Fibroblast of the conjunctiva (primary cell): ENCODE measurements around the gene KCNN4.
"Not testable (repeated sequence)": the region's sequence is repeated elsewhere in the genome, so short reads cannot be mapped to it uniquely, and the experiment has no call there.

Experiments
- DNase-seq: peaks from one replicate; pipeline ENCODE4 v3.0.0-alpha.2; 2010; ENCODE audit warnings: low read depth

KCNN4 gene

GRCh38 chr19:43774103-43774939 lies 6.5 kb downstream of the KCNN4 start:
- DNase-seq, result no peak

DNA sequence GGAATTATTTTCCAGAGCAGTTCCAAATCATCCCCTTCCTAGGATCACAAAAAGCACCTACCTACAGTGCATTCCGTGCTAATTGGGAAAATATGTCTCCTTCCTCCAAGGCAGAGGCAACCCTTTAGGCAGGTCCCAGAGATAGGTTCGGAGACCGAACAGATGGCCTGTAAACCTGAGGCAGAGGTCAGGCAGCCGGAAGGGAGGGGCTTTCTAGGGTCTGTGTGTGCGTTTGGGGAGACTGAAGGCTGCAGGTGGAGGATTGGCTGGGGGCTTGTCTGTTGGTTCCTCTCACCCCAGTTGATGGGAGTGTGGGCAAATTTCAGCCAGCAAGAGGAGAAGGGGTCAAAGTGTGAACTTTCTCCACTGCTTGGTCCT lies 7.1 kb downstream of the KCNN4 start:
- no peak for DNase-seq

- DNase-seq, result no peak
Observed at GRCh38 chr19:43769256-43769655, 11.5 kb downstream of the KCNN4 start.

DNA sequence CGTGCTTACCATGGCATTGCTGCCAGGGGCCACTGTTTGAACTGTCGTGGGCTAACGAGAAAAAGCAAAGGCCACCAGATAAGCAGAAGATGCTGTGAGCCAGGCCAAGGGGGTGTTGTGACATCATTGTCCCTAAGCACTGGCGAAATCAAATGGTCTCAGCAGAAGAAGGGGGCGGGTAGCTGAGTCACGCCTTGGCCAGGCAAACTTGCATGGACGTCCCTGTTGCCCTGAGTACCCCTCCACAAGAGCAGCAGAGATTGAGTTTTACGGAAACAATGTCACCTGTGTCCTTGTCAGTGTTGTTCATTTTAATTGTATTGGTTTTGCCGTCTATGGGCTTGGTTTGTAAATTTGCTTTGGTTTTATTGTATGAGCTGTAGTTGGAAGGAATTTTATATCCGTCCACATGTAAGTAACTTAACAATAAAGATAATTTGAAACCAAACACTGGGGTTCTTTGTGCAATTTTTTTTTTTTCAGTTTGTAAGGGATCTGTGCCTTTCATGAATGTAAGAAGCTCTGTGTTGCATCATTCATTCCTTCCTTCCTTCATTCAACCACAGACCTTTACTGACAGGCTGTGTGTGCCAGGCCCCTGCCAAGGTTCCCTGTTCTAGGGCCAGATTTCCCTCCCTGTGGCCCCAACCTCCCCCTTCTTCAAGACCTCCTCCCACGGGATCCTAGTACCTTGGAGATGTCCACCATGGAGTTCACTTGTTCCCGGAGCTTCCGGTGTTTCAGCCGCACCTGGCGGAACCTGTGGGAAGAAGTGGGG lies 12.3 kb downstream of the KCNN4 start:
- DNase-seq, result no peak

GRCh38 chr19:43767818-43768217 lies 13.0 kb downstream of the KCNN4 start:
- no peak for DNase-seq

GRCh38 chr19:43767316-43767715 lies 13.5 kb downstream of the KCNN4 start:
- DNase-seq, result no peak

GRCh38 chr19:43766755-43767043 lies 14.1 kb downstream of the KCNN4 start:
- no peak for DNase-seq

DNA sequence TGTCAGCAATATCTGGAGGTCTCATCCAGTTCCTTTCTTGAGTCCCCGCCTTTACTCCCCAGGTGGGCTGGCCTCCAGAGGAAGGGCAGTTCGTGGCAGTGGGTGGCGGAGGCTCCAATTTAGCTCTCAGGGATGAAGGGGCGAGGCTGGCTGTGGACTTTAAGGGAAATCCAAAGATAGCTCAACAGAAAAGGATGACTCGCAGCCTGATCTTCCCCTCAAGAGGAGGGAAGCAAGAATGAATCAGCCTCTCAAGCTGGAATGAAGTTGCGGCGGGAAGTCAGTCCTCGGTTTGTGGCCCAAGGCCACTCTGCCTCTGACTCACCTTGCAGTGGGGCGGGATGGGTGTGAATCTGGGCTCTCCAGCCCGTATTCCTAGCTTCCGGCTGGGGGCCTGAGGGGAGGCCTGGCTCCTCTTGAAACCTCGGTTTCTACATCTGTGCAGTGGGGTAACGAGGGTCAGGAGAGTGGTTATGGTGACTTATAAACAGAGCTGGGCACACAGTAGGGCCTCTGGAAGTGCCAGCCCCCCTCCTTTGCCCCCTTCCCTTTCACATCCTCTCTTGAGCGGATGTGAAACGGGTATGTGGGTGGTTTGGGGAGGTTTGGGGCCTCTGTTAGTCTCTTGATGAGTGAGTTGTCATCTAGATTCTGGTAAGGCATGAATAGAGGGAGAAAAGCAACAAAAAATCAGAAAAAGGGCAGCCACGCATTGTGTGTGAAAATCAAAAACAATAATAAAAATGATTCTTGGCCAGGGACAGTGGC lies 15.5 kb downstream of the KCNN4 start:
- peak; percentile 83 for DNase-seq

GRCh38 chr19:43764684-43765083 lies 16.1 kb downstream of the KCNN4 start:
- DNase-seq, result not testable (repeated sequence)

DNA sequence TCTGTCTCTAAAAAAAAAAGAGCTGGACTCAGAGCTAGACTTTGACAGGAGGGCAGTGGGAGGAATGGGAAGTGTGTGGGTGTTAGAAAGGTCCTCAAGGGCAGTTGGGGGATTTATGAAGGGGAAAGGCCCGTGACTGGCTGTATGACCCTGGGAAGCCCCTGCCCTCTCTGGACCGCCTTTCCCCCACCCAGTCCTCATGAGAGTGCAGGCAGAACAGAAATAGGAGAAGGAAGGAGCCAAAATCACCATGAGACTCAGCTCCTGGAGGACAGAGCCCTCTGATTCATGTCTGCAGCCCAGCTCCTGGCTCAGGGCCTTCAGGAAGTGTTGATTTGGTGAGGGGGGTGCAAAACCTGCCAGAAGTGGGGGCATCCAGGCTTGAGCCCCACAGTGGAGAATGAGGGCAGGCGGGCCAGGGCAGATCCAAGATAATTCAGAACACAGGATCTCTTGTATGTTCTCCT lies 17.3 kb downstream of the KCNN4 start:
- no peak for DNase-seq

- no peak for DNase-seq
Observed at GRCh38 chr19:43762814-43763213, 18.0 kb downstream of the KCNN4 start.

- no peak for DNase-seq
Observed at GRCh38 chr19:43760941-43761340, 19.8 kb downstream of the KCNN4 start.

- DNase-seq, result peak; percentile 43
Observed at GRCh38 chr19:43759515-43759914, 21.3 kb downstream of the KCNN4 start.

DNA sequence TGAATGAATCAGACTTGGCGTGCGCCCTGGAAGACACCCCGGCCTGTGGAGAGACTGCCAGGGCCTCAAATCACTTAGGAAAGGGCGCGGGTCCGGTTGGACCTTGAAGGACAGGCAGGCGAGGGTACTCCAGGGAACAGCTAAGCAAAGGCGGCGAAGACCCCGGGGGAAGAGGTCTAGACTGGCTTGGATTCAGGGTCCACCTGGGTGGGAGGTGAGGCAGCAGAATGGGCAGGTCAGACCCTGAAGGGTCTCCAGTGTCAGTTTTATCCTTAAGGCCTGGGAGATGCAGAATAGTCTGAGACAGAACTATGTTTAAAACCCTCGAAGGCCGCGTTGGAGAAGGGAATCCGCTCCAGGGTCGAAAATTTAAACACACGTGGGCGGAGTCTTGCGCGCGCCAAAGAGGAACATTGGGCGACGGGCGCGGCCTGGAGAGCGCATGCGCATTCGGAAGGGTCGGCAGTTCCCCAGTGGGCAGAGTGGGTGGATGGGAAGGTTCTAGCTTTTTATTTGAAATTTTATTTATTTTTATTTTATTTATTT lies 25.4 kb downstream of the KCNN4 start:
- peak; percentile 51 for DNase-seq

DNA sequence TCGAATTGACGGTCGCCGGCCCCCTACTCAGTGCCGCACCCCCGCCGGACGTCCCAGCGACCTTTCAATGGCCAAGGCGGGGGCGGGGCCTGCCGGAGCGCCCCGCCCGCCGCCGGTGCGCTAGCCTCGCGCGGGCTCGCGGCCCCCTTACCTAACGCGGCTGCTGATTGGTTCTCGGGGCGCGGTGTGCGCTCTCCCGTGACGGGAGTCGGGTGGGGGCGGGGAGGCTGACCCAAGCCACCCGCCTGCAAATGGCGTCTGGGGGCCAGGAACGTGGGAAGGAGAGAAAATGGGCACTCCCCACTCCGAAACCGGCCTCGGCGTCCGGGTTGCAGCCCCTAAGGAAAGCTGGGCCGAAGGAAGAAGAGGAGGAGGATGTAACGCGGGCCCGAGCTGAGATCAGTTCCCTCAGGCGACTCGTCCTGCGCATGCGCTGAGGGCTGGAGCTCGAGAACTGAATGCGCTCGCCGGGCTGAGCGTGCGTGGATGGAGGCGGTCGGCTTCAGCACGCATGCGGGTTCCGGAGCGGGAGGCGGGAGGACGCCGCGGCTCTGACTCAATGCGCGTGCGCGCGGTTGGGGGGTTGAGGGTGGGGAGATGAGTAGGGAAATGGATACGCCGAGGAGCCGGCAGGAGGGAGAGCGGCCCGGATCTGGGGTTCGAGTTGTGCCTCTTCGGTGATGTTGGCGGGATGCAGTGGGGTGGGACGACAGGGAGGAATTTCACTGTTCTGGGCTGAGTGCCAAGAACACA lies 26.1 kb downstream of the KCNN4 start, which contains the start of gene SMG9:
TSS of gene SMG9 (minus strand) at position 460 of the 753 bp plus-strand sequence. CDS start 4,221 bp downstream, outside the sequence.
- peak; percentile 98 for DNase-seq

DNA sequence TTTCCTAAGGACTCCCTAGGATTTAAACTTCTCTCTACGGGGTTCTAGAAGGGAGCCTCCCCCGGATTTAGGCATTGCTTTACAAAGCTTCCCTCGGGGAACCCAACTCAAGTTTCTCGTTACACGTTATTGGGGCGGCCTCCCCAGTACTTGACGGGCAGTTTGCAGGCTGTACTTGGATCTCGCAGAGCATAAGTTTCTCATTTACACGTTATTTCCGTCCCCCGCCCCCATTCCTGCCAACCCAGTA lies 26.6 kb downstream of the KCNN4 start:
- no peak for DNase-seq

DNA sequence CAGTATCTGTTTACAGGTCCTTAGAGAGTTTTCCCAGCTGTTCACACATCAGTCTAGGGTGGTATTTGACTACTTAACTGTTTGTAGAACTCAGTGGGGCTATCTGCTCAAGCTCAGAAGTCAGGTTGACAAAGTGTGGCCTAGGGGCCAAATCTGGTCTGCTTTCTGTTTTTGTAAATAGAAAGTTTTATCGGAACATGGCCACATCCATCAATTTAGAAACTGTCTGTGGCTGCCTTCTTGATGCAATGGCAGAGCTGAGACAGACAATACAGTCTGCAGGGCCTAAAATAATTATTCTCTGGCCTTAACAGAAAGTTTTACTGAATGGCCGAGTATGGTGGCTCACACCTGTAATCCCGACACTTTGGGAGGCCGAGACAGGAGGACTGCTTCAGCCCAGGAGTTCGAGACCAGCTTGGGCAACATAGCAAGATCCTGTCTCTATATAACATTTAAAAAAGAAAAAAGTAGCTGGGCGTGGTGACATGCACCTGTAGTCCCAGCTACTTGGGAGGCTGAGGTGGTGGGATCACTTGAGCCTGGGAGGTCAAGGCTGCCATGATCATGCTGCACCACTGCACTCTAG lies 28.4 kb downstream of the KCNN4 start:
- no peak for DNase-seq

- no peak for DNase-seq
Observed at GRCh38 chr19:43751466-43752220, 29.1 kb downstream of the KCNN4 start.

DNA sequence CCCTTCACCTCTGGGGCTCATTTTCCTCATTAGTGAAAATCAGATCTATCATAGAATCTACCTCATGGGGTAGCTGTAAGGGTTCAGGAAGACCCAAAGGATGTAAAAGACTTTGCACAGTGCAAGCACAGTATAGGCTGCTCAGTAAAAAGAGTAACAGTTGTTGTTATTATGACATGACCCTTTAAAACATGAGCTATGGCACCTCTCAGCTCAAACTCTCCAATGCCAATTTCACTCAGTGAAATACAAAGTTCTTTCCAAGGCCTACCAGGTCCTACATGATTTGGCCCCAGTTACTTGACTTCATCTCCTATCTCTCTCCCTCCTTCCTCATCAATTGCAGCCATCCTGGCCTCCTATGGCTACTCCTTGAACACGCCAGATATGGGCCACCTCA lies 30.9 kb downstream of the KCNN4 start:
- DNase-seq, result no peak

GRCh38 chr19:43749152-43749551 lies 31.6 kb downstream of the KCNN4 start:
- DNase-seq, result no peak

- no peak for DNase-seq
Observed at GRCh38 chr19:43748685-43749084, 32.1 kb downstream of the KCNN4 start.
